Measurements from ENCODE around the gene UBR3. TPM values are rescaled to one million over a fixed set of nuclear protein-coding genes. Genes with fewer than 3 reads are reported as not detected.

UBR3 gene
- polyA plus RNA-seq, 1 donor from 2014 or later, result 75.2 TPM

DNA sequence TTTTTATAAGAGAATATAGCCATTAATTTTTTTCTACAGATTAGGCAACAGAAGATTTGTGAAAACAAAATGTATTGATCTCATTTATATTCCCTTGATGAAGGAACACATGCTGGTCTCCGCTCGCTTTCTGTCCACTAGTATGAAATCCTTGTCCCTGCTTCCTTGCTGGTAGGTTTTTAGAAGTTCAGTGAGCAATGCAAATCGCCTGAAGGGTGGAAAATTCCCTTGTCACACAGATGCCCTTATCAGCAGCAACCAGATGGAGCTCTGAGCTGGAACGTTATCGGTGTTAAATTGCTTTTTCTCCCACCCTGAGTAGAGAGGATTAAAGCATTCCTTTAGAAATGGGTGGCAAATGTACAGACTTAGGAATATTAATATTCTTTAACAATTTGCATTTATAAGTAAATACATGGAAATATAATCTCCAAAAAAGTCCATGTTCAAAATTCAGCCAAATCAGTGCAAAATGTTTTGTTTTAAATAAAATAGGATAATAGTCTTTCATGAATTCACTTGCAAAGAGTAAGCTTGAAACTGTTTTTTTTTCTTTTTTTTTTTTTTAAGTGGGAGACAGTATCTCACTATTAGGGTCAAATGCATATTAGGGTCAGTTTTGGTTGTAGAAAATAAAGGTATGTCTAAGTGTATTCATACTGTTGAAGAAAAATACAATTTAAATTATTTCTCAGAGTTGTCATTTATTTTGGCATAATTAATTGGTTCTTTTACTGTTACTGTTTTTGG lies 186.7 kb downstream of the UBR3 start:
- H3F3A ChIP-seq (ENCODE audit: insufficient read depth, low read length, poor library complexity, severe bottlenecking), result no peaks in the 10 kb centered on the region
- no peaks in the 10 kb centered on the region for H3K9me3 ChIP-seq (ENCODE audit: low read length)
- no peak overlapping the region for H3K4me2 ChIP-seq (ENCODE audit: low read length)
- TF ChIP-seq, protein P1, sequence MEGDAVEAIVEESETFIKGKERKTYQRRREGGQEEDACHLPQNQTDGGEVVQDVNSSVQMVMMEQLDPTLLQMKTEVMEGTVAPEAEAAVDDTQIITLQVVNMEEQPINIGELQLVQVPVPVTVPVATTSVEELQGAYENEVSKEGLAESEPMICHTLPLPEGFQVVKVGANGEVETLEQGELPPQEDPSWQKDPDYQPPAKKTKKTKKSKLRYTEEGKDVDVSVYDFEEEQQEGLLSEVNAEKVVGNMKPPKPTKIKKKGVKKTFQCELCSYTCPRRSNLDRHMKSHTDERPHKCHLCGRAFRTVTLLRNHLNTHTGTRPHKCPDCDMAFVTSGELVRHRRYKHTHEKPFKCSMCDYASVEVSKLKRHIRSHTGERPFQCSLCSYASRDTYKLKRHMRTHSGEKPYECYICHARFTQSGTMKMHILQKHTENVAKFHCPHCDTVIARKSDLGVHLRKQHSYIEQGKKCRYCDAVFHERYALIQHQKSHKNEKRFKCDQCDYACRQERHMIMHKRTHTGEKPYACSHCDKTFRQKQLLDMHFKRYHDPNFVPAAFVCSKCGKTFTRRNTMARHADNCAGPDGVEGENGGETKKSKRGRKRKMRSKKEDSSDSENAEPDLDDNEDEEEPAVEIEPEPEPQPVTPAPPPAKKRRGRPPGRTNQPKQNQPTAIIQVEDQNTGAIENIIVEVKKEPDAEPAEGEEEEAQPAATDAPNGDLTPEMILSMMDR (IDR thresholded peaks at IDR 0.05; ENCODE audit: poor library complexity, severe bottlenecking), result no peak
- TF ChIP-seq TAF1 (IDR thresholded peaks at IDR 0.05; ENCODE audit: low read depth) (no peak), EP300 (conservative IDR thresholded peaks at IDR 0.05; ENCODE audit: poor library complexity, severe bottlenecking) (no peak), MXI1 (conservative IDR thresholded peaks at IDR 0.05; ENCODE audit: poor library complexity, severe bottlenecking) (no peak), EZH2 (IDR thresholded peaks at IDR 0.05; ENCODE audit: borderline replicate concordance, insufficient read depth, low read length, poor library complexity, severe bottlenecking) (no peak), SMC3 (conservative IDR thresholded peaks at IDR 0.05; ENCODE audit: poor library complexity) (no peak), RAD21 (conservative IDR thresholded peaks at IDR 0.05) (no peak), POLR2AphosphoS5 (IDR thresholded peaks at IDR 0.05) (no peak)
- TF ChIP-seq, protein P2, sequence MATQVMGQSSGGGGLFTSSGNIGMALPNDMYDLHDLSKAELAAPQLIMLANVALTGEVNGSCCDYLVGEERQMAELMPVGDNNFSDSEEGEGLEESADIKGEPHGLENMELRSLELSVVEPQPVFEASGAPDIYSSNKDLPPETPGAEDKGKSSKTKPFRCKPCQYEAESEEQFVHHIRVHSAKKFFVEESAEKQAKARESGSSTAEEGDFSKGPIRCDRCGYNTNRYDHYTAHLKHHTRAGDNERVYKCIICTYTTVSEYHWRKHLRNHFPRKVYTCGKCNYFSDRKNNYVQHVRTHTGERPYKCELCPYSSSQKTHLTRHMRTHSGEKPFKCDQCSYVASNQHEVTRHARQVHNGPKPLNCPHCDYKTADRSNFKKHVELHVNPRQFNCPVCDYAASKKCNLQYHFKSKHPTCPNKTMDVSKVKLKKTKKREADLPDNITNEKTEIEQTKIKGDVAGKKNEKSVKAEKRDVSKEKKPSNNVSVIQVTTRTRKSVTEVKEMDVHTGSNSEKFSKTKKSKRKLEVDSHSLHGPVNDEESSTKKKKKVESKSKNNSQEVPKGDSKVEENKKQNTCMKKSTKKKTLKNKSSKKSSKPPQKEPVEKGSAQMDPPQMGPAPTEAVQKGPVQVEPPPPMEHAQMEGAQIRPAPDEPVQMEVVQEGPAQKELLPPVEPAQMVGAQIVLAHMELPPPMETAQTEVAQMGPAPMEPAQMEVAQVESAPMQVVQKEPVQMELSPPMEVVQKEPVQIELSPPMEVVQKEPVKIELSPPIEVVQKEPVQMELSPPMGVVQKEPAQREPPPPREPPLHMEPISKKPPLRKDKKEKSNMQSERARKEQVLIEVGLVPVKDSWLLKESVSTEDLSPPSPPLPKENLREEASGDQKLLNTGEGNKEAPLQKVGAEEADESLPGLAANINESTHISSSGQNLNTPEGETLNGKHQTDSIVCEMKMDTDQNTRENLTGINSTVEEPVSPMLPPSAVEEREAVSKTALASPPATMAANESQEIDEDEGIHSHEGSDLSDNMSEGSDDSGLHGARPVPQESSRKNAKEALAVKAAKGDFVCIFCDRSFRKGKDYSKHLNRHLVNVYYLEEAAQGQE (IDR thresholded peaks at IDR 0.05; ENCODE audit: borderline replicate concordance), result no peak
- H3K27me3 ChIP-seq (ENCODE audit: insufficient read depth, low read depth, low read length), result no peaks in the 10 kb centered on the region
- no peaks in the 10 kb centered on the region for H3K9me2 ChIP-seq (ENCODE audit: insufficient read depth, low read length)
- no peaks in the 10 kb centered on the region for H3K79me2 ChIP-seq (replicated peaks; ENCODE audit: insufficient read depth, low read length)
- no peak overlapping the region for H2AFZ ChIP-seq (ENCODE audit: low read depth, low read length)
- H3K27ac ChIP-seq (ENCODE audit: low read length), result no peak overlapping the region
- H4K20me1 ChIP-seq (ENCODE audit: insufficient read depth), result no peaks in the 10 kb centered on the region
- H3K4me3 ChIP-seq (ENCODE audit: low read length), result no peak overlapping the region
- H3K9ac ChIP-seq (ENCODE audit: low read length), result no peak overlapping the region
- no peaks in the 10 kb centered on the region for H3K36me3 ChIP-seq (ENCODE audit: insufficient read depth, low read length)

DNA sequence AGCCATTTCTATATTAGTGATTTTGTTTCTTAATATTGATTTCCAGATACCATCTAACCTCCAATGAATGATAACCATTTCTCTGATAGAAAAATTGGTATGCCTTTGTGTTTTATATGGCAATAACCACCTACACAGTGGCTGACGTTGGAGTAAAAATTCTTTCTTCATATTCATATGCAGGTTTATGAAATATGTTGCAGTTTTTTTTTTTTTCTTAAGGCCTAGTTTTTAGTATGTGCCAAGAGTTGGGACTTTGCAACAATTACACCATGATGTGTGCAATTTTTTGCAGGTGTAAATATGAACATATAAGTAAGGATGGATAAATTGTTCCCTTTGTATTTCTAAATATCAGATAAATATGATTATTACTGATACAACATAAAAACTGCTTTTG lies 187.5 kb downstream of the UBR3 start:
- Histone ChIP-seq H3K9ac (ENCODE audit: low read length) (no peak overlapping the region), H3K4me2 (ENCODE audit: low read length) (no peak overlapping the region), H3K9me3 (ENCODE audit: low read length) (no peaks in the 10 kb centered on the region)

More for the DNA sequence above, 187.5 kb downstream of the UBR3 start:
- no peaks in the 10 kb centered on the region for H4K20me1 ChIP-seq (ENCODE audit: insufficient read depth)
- no peaks in the 10 kb centered on the region for H3F3A ChIP-seq (ENCODE audit: insufficient read depth, low read length, poor library complexity, severe bottlenecking)
- H3K79me2 ChIP-seq (replicated peaks; ENCODE audit: insufficient read depth, low read length), result no peaks in the 10 kb centered on the region
- H3K4me3 ChIP-seq (ENCODE audit: low read length), result no peak overlapping the region
- no peak overlapping the region for H2AFZ ChIP-seq (ENCODE audit: low read depth, low read length)
- H3K9me2 ChIP-seq (ENCODE audit: insufficient read depth, low read length), result no peaks in the 10 kb centered on the region
- H3K27ac ChIP-seq (ENCODE audit: low read length), result no peak overlapping the region
- TF ChIP-seq, protein P2 (IDR thresholded peaks at IDR 0.05; ENCODE audit: borderline replicate concordance), result no peak
- TF ChIP-seq RAD21 (conservative IDR thresholded peaks at IDR 0.05) (no peak), POLR2AphosphoS5 (IDR thresholded peaks at IDR 0.05) (no peak), SMC3 (conservative IDR thresholded peaks at IDR 0.05; ENCODE audit: poor library complexity) (no peak), EZH2 (IDR thresholded peaks at IDR 0.05; ENCODE audit: borderline replicate concordance, insufficient read depth, low read length, poor library complexity, severe bottlenecking) (no peak), EP300 (conservative IDR thresholded peaks at IDR 0.05; ENCODE audit: poor library complexity, severe bottlenecking) (no peak), TAF1 (IDR thresholded peaks at IDR 0.05; ENCODE audit: low read depth) (no peak), MXI1 (conservative IDR thresholded peaks at IDR 0.05; ENCODE audit: poor library complexity, severe bottlenecking) (no peak)
- TF ChIP-seq, protein P1 (IDR thresholded peaks at IDR 0.05; ENCODE audit: poor library complexity, severe bottlenecking), result no peak
- no peaks in the 10 kb centered on the region for H3K27me3 ChIP-seq (ENCODE audit: insufficient read depth, low read depth, low read length)
- H3K36me3 ChIP-seq (ENCODE audit: insufficient read depth, low read length), result no peaks in the 10 kb centered on the region
